IMR-90 (cell line): ENCODE data around the gene ETS1.

ENCODE experiments used
- BHLHE40 ChIP-seq: fragments of 150-350 bp; IDR thresholded peaks from 2 replicates; pipeline ENCODE4 v1.6.1; 2016; ENCODE audit warnings: mild to moderate bottlenecking, low read depth, low read length
- CEBPB ChIP-seq: IDR thresholded peaks from 2 replicates; pipeline ENCODE4 v1.6.1; 2012; ENCODE audit warnings: low read depth, low read length, improper control_type of control experiment
- CHD1 ChIP-seq: IDR thresholded peaks from 2 replicates; pipeline ENCODE4 v1.6.1; 2012; ENCODE audit warnings: low read depth, low read length, improper control_type of control experiment
- CTCF ChIP-seq: conservative IDR thresholded peaks from 2 replicates; pipeline ENCODE4 v1.5.1; 2012; ENCODE audit warnings: mild to moderate bottlenecking, low read depth, low read length, improper control_type of control experiment
- MAFK ChIP-seq: IDR thresholded peaks from 2 replicates; pipeline ENCODE4 v1.6.1; 2012; ENCODE audit warnings: low read depth, low read length, improper control_type of control experiment
- MXI1 ChIP-seq: IDR thresholded peaks from 2 replicates; pipeline ENCODE4 v1.6.1; 2012; ENCODE audit warnings: low read depth, mild to moderate bottlenecking, low read length, moderate library complexity, borderline replicate concordance
- POLR2A ChIP-seq: IDR thresholded peaks from 2 replicates; pipeline ENCODE4 v1.6.1; 2012; ENCODE audit warnings: mild to moderate bottlenecking, low read depth, low read length
- RCOR1 ChIP-seq: IDR thresholded peaks from 2 replicates; pipeline ENCODE4 v1.6.1; 2012; ENCODE audit warnings: mild to moderate bottlenecking, low read length, improper control_type of control experiment; ENCODE audit not compliant: insufficient replicate concordance
- RFX5 ChIP-seq: IDR thresholded peaks from 2 replicates; pipeline ENCODE4 v1.8.0; 2012; ENCODE audit warnings: low read depth, mild to moderate bottlenecking, low read length, moderate library complexity
- SMC3 ChIP-seq: fragments of 150-350 bp; IDR thresholded peaks from 2 replicates; pipeline ENCODE4 v1.6.1; 2016; ENCODE audit warnings: low read depth, mild to moderate bottlenecking, antibody characterized with exemption, low read length, moderate library complexity
- USF2 ChIP-seq: fragments of 150-350 bp; IDR thresholded peaks from 2 replicates; pipeline ENCODE4 v1.6.1; 2017; ENCODE audit warnings: mild to moderate bottlenecking, antibody characterized with exemption, low read length, low read depth
- TF ChIP-seq, protein P1 (sequence below): fragments of 150-350 bp; IDR thresholded peaks from 2 replicates; pipeline ENCODE4 v1.6.1; 2016; ENCODE audit warnings: low read depth, mild to moderate bottlenecking, low read length, moderate library complexity, borderline replicate concordance

- TF ChIP-seq CTCF (no peak), POLR2A (no peak), MAFK (no peak), RFX5 (no peak), USF2 (no peak), MXI1 (no peak), CEBPB (no peak), RCOR1 (no peak), BHLHE40 (no peak), CHD1 (no peak), SMC3 (no peak)
- TF ChIP-seq, protein P1, sequence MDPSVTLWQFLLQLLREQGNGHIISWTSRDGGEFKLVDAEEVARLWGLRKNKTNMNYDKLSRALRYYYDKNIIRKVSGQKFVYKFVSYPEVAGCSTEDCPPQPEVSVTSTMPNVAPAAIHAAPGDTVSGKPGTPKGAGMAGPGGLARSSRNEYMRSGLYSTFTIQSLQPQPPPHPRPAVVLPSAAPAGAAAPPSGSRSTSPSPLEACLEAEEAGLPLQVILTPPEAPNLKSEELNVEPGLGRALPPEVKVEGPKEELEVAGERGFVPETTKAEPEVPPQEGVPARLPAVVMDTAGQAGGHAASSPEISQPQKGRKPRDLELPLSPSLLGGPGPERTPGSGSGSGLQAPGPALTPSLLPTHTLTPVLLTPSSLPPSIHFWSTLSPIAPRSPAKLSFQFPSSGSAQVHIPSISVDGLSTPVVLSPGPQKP, result no peak
Observed at GRCh38 chr11:128431931-128432330, 155.4 kb downstream of the ETS1 start.
